Activated CD4-positive, alpha-beta memory T cell treated with anti-CD3 and anti-CD28 coated beads for 36 hours (primary cell): Measurements from ENCODE around the gene ALDH1A3. TPM values are rescaled to one million over a fixed set of nuclear protein-coding genes. Genes with fewer than 3 reads are reported as not detected.

Experiments
- CTCF ChIA-PET: fragments of 350-600 bp; sonication (Branson Sonifier 250); formaldehyde crosslinking; loops from one replicate; lab custom pipeline; 2021; ENCODE audit warnings: antibody characterized with exemption, inconsistent platforms; lab: Charles Lee
- POLR2A ChIA-PET: fragments of 350-600 bp; sonication (Branson Sonifier 250); formaldehyde crosslinking; loops from one replicate; lab custom pipeline; 2021; ENCODE audit warnings: antibody characterized with exemption; lab: Charles Lee
- DNase-seq: peaks from one replicate; pipeline ENCODE4 v3.0.0-alpha.2; 2020
- H3K27ac Mint-ChIP-seq: one replicate; pipeline ENCODE4 v1.8.0; 2021; ENCODE audit warnings: mixed read lengths
- H3K27me3 Mint-ChIP-seq: one replicate; pipeline ENCODE4 v1.8.0; 2021; ENCODE audit warnings: mixed read lengths
- H3K36me3 Mint-ChIP-seq: one replicate; pipeline ENCODE4 v1.8.0; 2021; ENCODE audit warnings: mixed read lengths
- H3K4me1 Mint-ChIP-seq: one replicate; pipeline ENCODE4 v1.8.0; 2021; ENCODE audit warnings: low read depth, mixed read lengths
- H3K4me3 Mint-ChIP-seq: one replicate; pipeline ENCODE4 v1.8.0; 2021; ENCODE audit warnings: mild to moderate bottlenecking, mixed read lengths
- H3K9me3 Mint-ChIP-seq: one replicate; pipeline ENCODE4 v1.8.0; 2021; ENCODE audit warnings: mixed read lengths
- intact Hi-C: fragments of 100-400 bp; cut with micrococcal nuclease; formaldehyde crosslinking; loops from one replicate; pipeline ENCODE4 v1.15.1; 2023
- total RNA-seq, 2 experiments: library from RNA; stranded (reverse); gene quantifications; one replicate each; pipeline ENCODE4 v1.2.3, GENCODE V29; 2021

Gene ALDH1A3
- total RNA-seq, 2 experiments from 2014 or later, result not detected

DNA sequence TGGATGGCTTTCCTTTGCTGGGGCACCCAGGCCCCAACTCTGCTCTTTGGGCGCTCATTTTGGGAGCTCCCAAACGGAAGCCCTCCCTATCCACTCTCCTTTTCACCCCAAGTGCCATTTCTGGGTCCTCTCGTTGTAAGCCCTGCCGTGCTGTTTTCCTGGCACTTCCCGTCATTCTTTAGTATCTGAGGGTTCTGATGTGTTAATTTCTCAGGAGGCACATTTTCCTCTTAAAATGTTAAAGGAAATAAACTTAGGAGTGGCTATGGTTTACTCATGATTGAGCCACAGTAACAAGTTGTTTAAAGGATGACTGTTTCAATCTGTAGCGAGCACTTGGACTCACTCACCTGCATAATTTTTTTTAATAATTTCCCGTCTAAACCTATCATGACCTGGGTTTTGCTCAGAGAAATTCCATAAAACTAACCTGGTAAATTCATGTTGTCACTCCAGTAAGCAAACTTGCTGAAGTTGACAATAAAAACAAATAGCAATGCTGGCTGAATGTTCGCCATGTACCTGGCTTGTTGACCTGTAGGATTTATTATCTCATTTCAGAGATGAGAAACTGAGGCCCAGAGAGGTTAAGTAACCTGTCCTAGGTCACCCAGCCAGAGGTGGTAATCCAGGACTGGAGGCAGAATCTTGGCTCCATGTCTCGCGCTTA, 10.6 kb downstream of the ALDH1A3 start:
- ChIA-PET CTCF (interaction anchor here (0.6 to 1.9 kb wide), 2 partner anchors 18 to 1831 kb away, joined by 4 to 10 read pairs; no protein-coding TSS in a partner anchor), POLR2A (no interaction called here)
- H3K27me3 Mint-ChIP-seq, result peaks cover 39% of the 10 kb centered on the region
- no peaks in the 10 kb centered on the region for H3K4me1 Mint-ChIP-seq
- DNase-seq, result no peak
- no peak overlapping the region for H3K27ac Mint-ChIP-seq
- H3K36me3 Mint-ChIP-seq, result no peaks in the 10 kb centered on the region
- no peaks in the 10 kb centered on the region for H3K9me3 Mint-ChIP-seq
- no peak overlapping the region for H3K4me3 Mint-ChIP-seq
- intact Hi-C loops, result no loop called here

GRCh38 chr15:100890850-100891249, 11.2 kb downstream of the ALDH1A3 start:
- no peak overlapping the region for H3K4me3 Mint-ChIP-seq
- intact Hi-C loops, result no loop called here
- H3K36me3 Mint-ChIP-seq, result no peaks in the 10 kb centered on the region
- H3K4me1 Mint-ChIP-seq, result no peaks in the 10 kb centered on the region
- H3K9me3 Mint-ChIP-seq, result no peaks in the 10 kb centered on the region
- peaks cover 36% of the 10 kb centered on the region for H3K27me3 Mint-ChIP-seq
- POLR2A ChIA-PET, result no interaction called here
- no peak for DNase-seq
- H3K27ac Mint-ChIP-seq, result no peak overlapping the region
- CTCF ChIA-PET, result no interaction called here

GRCh38 chr15:100891307-100892012, 11.8 kb downstream of the ALDH1A3 start:
- H3K36me3 Mint-ChIP-seq, result no peaks in the 10 kb centered on the region
- no peak overlapping the region for H3K4me3 Mint-ChIP-seq
- no peak overlapping the region for H3K27ac Mint-ChIP-seq
- DNase-seq, result no peak
- no peaks in the 10 kb centered on the region for H3K4me1 Mint-ChIP-seq
- H3K27me3 Mint-ChIP-seq, result peaks cover 32% of the 10 kb centered on the region
- POLR2A ChIA-PET, result no interaction called here
- CTCF ChIA-PET, result no interaction called here
- intact Hi-C loops, result no loop called here
- H3K9me3 Mint-ChIP-seq, result no peaks in the 10 kb centered on the region

DNA sequence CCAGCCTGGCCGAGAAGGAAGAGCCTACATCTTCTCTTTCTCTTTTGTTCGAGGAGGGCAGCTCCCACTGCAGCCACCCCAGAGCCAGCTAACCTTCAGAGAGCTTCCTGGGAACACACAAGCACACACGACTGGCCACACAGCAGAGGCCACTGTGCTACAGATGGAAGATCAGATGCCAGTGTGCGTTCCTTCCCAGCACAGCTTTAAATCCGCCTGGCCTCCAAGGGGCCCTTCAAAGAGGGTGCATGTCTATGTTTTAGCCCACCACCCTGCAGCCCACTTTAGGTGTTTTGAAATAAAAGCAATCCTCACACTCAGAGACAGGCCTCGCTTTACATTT, 12.4 kb downstream of the ALDH1A3 start:
- ChIA-PET POLR2A (no interaction called here), CTCF (no interaction called here)
- Mint-ChIP-seq H3K4me1 (no peaks in the 10 kb centered on the region), H3K27ac (no peak overlapping the region), H3K27me3 (peaks cover 30% of the 10 kb centered on the region), H3K9me3 (no peaks in the 10 kb centered on the region), H3K4me3 (no peak overlapping the region), H3K36me3 (no peaks in the 10 kb centered on the region)
- DNase-seq, result no peak
- intact Hi-C loops, result no loop called here

DNA sequence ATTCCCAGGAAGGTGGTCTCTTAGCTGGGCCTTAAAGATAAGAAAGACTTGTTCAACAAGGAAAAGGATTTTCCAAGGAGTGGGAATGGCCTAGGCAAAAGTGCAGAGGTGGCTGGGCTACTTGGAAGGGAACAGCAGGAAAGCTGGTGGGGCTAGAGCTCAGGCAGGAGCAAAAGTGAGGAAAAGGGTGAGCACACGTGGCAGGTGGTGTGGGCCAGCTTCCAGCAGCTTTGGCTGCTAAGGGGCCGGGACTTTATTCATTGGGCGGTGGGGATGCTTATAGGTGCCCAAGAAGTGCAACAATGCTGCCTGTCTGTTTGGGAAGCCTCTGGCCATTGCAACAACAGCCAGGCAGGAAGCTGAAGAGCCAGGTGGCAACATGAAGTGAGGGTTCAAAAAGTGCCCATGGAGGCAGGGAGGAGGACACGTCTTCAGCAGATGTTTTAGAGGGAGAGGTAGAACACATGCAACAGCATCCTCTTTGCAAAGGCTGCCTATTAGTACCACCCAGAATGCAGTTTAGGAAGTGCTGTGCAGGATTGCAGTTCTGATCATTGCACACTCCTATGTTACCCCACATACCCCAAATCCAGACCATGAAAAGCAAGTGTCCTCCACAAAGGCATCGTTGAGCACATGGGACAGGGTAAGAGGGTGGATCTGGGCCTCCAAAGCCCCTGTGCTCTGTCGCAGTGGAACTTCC, 13.8 kb downstream of the ALDH1A3 start:
- intact Hi-C loops, result no loop called here
- H3K4me1 Mint-ChIP-seq, result no peaks in the 10 kb centered on the region
- DNase-seq, result no peak
- no peaks in the 10 kb centered on the region for H3K36me3 Mint-ChIP-seq
- H3K9me3 Mint-ChIP-seq, result no peaks in the 10 kb centered on the region
- peaks cover 30% of the 10 kb centered on the region for H3K27me3 Mint-ChIP-seq
- no peak overlapping the region for H3K4me3 Mint-ChIP-seq
- ChIA-PET CTCF (no interaction called here), POLR2A (no interaction called here)
- H3K27ac Mint-ChIP-seq, result no peak overlapping the region

- intact Hi-C loops, result no loop called here
- POLR2A ChIA-PET, result no interaction called here
- DNase-seq, result no peak
- H3K27me3 Mint-ChIP-seq, result peaks cover 30% of the 10 kb centered on the region
- CTCF ChIA-PET, result no interaction called here
- H3K4me1 Mint-ChIP-seq, result no peaks in the 10 kb centered on the region
- H3K9me3 Mint-ChIP-seq, result no peaks in the 10 kb centered on the region
- no peaks in the 10 kb centered on the region for H3K36me3 Mint-ChIP-seq
- H3K4me3 Mint-ChIP-seq, result no peak overlapping the region
- H3K27ac Mint-ChIP-seq, result no peak overlapping the region
Measured at GRCh38 chr15:100893964-100894295, 14.3 kb downstream of the ALDH1A3 start.

DNA sequence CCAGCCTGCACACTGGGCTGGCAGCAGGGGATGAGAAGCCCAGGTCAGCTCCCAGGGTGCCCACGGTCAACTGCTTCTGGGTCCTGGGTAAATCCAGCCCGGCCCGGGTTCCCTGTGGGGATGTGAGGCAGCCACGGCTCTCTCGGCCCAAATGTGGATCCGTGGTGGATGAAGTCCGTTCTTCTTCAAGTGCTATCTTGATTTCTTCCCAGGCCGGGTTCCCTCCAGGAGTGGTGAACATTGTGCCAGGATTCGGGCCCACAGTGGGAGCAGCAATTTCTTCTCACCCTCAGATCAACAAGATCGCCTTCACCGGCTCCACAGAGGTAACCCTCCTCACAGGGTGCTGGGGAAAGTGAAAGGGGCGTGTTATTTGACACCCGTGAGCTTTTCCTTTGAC, 16.1 kb downstream of the ALDH1A3 start:
- Mint-ChIP-seq H3K4me1 (no peaks in the 10 kb centered on the region), H3K9me3 (no peaks in the 10 kb centered on the region), H3K36me3 (no peaks in the 10 kb centered on the region), H3K27me3 (peaks cover 24% of the 10 kb centered on the region), H3K27ac (no peak overlapping the region), H3K4me3 (no peak overlapping the region)
- CTCF ChIA-PET, result interaction anchor here (0.6 to 0.9 kb wide), 2 partner anchors 23 to 113 kb away, joined by 3 read pairs; no protein-coding TSS in a partner anchor
- intact Hi-C loops, result no loop called here
- POLR2A ChIA-PET, result no interaction called here
- DNase-seq, result no peak

- intact Hi-C loops, result no loop called here
- H3K4me3 Mint-ChIP-seq, result no peak overlapping the region
- no peak overlapping the region for H3K27ac Mint-ChIP-seq
- H3K36me3 Mint-ChIP-seq, result no peaks in the 10 kb centered on the region
- CTCF ChIA-PET, result interaction anchor here (1.1 to 1.5 kb wide), 2 partner anchors 21 to 25 kb away, joined by 3 to 4 read pairs; no protein-coding TSS in a partner anchor
- POLR2A ChIA-PET, result no interaction called here
- no peaks in the 10 kb centered on the region for H3K4me1 Mint-ChIP-seq
- no peak for DNase-seq
- H3K9me3 Mint-ChIP-seq, result no peaks in the 10 kb centered on the region
- H3K27me3 Mint-ChIP-seq, result peaks cover 14% of the 10 kb centered on the region
Measured at GRCh38 chr15:100897221-100898151, 17.9 kb downstream of the ALDH1A3 start.

DNA sequence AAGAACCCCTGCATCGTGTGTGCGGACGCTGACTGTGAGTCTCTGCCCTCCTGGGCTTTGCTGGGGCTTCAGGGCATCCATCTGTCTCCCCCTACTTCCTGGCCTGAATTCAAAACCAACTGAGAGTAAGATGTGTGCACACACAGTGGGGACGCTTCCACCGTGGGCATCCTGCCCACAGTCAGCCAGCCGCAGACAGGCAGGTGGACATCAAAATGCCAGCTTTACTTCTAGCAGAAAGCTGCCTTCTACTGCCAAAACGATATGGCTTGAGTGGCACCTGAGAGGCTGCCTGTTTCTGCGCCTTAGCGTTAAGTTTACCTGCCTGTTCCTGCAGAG, 18.5 kb downstream of the ALDH1A3 start:
- no peaks in the 10 kb centered on the region for H3K36me3 Mint-ChIP-seq
- H3K27ac Mint-ChIP-seq, result no peak overlapping the region
- intact Hi-C loops, result no loop called here
- no peak for DNase-seq
- peaks cover 9% of the 10 kb centered on the region for H3K27me3 Mint-ChIP-seq
- ChIA-PET POLR2A (no interaction called here), CTCF (no interaction called here)
- no peak overlapping the region for H3K4me3 Mint-ChIP-seq
- H3K4me1 Mint-ChIP-seq, result no peaks in the 10 kb centered on the region
- H3K9me3 Mint-ChIP-seq, result no peaks in the 10 kb centered on the region

- no peak for DNase-seq
- no peak overlapping the region for H3K4me3 Mint-ChIP-seq
- H3K36me3 Mint-ChIP-seq, result no peaks in the 10 kb centered on the region
- intact Hi-C loops, result no loop called here
- no peaks in the 10 kb centered on the region for H3K4me1 Mint-ChIP-seq
- no peaks in the 10 kb centered on the region for H3K9me3 Mint-ChIP-seq
- ChIA-PET POLR2A (no interaction called here), CTCF (no interaction called here)
- peaks cover 2% of the 10 kb centered on the region for H3K27me3 Mint-ChIP-seq
- no peak overlapping the region for H3K27ac Mint-ChIP-seq
Measured at GRCh38 chr15:100898661-100899462, 19.2 kb downstream of the ALDH1A3 start.

- intact Hi-C loops, result no loop called here
- ChIA-PET POLR2A (no interaction called here), CTCF (no interaction called here)
- no peak overlapping the region for H3K4me3 Mint-ChIP-seq
- no peaks in the 10 kb centered on the region for H3K36me3 Mint-ChIP-seq
- peaks cover 2% of the 10 kb centered on the region for H3K27me3 Mint-ChIP-seq
- no peak overlapping the region for H3K27ac Mint-ChIP-seq
- H3K4me1 Mint-ChIP-seq, result no peaks in the 10 kb centered on the region
- H3K9me3 Mint-ChIP-seq, result no peaks in the 10 kb centered on the region
- no peak for DNase-seq
Measured at GRCh38 chr15:100899601-100900000, 20.0 kb downstream of the ALDH1A3 start.
